ENCODE measurements around the gene MCFD2.

Gene MCFD2

GRCh38 chr2:46915281-46915810 is at the start of gene MCFD2:
TSS of gene MCFD2 (minus strand) at chr2:46915806. CDS start at chr2:46909171, 6,635 bp downstream.
- DNase-seq, result no peak

- DNase-seq, result no peak
Observed at GRCh38 chr2:46964835-46965560, 49.4 kb upstream of the MCFD2 start.

GRCh38 chr2:46963941-46964673 is 48.5 kb upstream of the MCFD2 start:
- no peak for DNase-seq

GRCh38 chr2:46963210-46963609 is 47.6 kb upstream of the MCFD2 start:
- no peak for DNase-seq

GRCh38 chr2:46962751-46963150 is 47.1 kb upstream of the MCFD2 start:
- DNase-seq, result no peak

GRCh38 chr2:46960618-46961017 is 45.0 kb upstream of the MCFD2 start:
- DNase-seq, result peak; percentile 14

- no peak for DNase-seq
Observed at GRCh38 chr2:46958431-46959017, 42.9 kb upstream of the MCFD2 start.

- no peak for DNase-seq
Observed at GRCh38 chr2:46956981-46957531, 41.5 kb upstream of the MCFD2 start.

- no peak for DNase-seq
Observed at GRCh38 chr2:46955764-46956163, 40.2 kb upstream of the MCFD2 start.

- DNase-seq, result no peak
Observed at GRCh38 chr2:46954951-46955571, 39.5 kb upstream of the MCFD2 start.

- no peak for DNase-seq
Observed at GRCh38 chr2:46952171-46952570, 36.6 kb upstream of the MCFD2 start.

- no peak for DNase-seq
Observed at GRCh38 chr2:46951290-46952064, 35.9 kb upstream of the MCFD2 start.

- no peak for DNase-seq
Observed at GRCh38 chr2:46950314-46950713, 34.7 kb upstream of the MCFD2 start.

GRCh38 chr2:46947841-46948240 is 32.2 kb upstream of the MCFD2 start:
- DNase-seq, result no peak

GRCh38 chr2:46945671-46946070 is 30.1 kb upstream of the MCFD2 start:
- no peak for DNase-seq

- DNase-seq, result peak; percentile 20
Observed at GRCh38 chr2:46943881-46944798, 28.5 kb upstream of the MCFD2 start.

GRCh38 chr2:46942891-46943626 is 27.5 kb upstream of the MCFD2 start:
- DNase-seq, result peak; percentile 20

GRCh38 chr2:46942143-46942526 is 26.5 kb upstream of the MCFD2 start:
- peak; percentile 68 for DNase-seq

- DNase-seq, result peak; percentile 14
Observed at GRCh38 chr2:46939626-46940359, 24.2 kb upstream of the MCFD2 start.
